B cell (primary cell): ENCODE data around the gene DENND5B.

ENCODE experiments used
- CTCF ChIP-seq: fragments of 200-600 bp; IDR thresholded peaks from one replicate; pipeline ENCODE4 v1.8.0; 2022; ENCODE audit warnings: antibody characterized with exemption, mild to moderate bottlenecking
- EZH2 ChIP-seq: IDR thresholded peaks from 2 replicates; pipeline ENCODE4 v1.6.1; 2012; ENCODE audit warnings: borderline replicate concordance, low read depth, mild to moderate bottlenecking, moderate library complexity, low read length; ENCODE audit not compliant: insufficient read depth, poor library complexity, severe bottlenecking

GRCh38 chr12:31342286-31342685 is 248.7 kb downstream of the DENND5B start:
- no peak for TF ChIP-seq CTCF
- no peak for TF ChIP-seq EZH2
